Measurements from ENCODE around the gene TYMP. TPM values are rescaled to one million over a fixed set of nuclear protein-coding genes. Genes with fewer than 3 reads are reported as not detected.

Gene TYMP
- total and polyA plus RNA-seq, 10 of the 15 experiments (the other 5 are each of a cell fraction or from before 2014, with no cell fraction given), result 0.42 to 57.8 (median 24.6) TPM

- Histone ChIP-seq H4K20me1 (ENCODE audit: control insufficient read depth, insufficient read depth) (no peaks in the 10 kb centered on the region), H3K27me3 (replicated peaks in 1 of 2; ENCODE audit: control insufficient read depth in 2 of 2, insufficient read depth in 2 of 2, low read length in 1 of 2) (no peaks in the 10 kb centered on the region), H3K9ac (ENCODE audit: control insufficient read depth, insufficient read depth, low read length) (peak overlapping the region; percentile 100), H3K36me3 (ENCODE audit: control insufficient read depth in 2 of 2, insufficient read depth in 2 of 2, low read length in 1 of 2) (no peaks in the 10 kb centered on the region; a peak in 3 of 4 replicates), H3K79me2 (ENCODE audit: control insufficient read depth, insufficient read depth, low read length) (peaks cover 61% of the 10 kb centered on the region), H2AFZ (ENCODE audit: control insufficient read depth, low read depth, low read length) (no peak overlapping the region), H3K9me3 (replicated peaks; ENCODE audit: control insufficient read depth, insufficient read depth, low read length) (no peaks in the 10 kb centered on the region), H3K4me1 (ENCODE audit: control insufficient read depth, insufficient read depth, low read length) (peaks cover 41% of the 10 kb centered on the region), H3K4me3 (peak overlapping the region; percentile 78), H3K27ac (ENCODE audit: control insufficient read depth, insufficient read depth) (peak overlapping the region; percentile 100), H3K4me2 (ENCODE audit: control insufficient read depth, insufficient read depth) (peak overlapping the region; percentile 71)
- FAIRE-seq (no peak), ATAC-seq (peak; percentile 53), DNase-seq (ENCODE audit: low read depth, low spot score) (no peak)
- WGBS (ENCODE audit: insufficient coverage, insufficient replicate concordance, low lambda C conversion rate, missing lambda C conversion rate), result under 1% methylated on average over 49 of the region's 53 CpGs
- CTCF ChIA-PET, result interaction anchor here (0.7 kb wide), 1 partner anchor 10 kb away, joined by 4 read pairs; no protein-coding TSS in a partner anchor
- TSS peak; percentile 63 for BruUV-seq (replicated peaks)
- intact Hi-C loops (cut with micrococcal nuclease; ENCODE audit: unreplicated experiment) (no loop called here), in situ Hi-C loops (cut with MboI) (loop anchor here (10.0 kb wide), 1 partner anchor 566 kb away; the partner anchor contains the start of gene PIM3)
- SMC1A ChIA-PET (ENCODE audit: uncharacterized antibody, unreplicated experiment), result interaction anchor here (0.6 to 2.4 kb wide), 3 partner anchors 11 to 29 kb away, joined by 3 to 18 read pairs (median 5); partner anchors contain the start of gene NCAPH2
- RAD21 ChIA-PET (ENCODE audit: unreplicated experiment), result interaction anchor here (0.5 kb wide), 1 partner anchor 32 kb away, joined by 3 read pairs; the partner anchor contains the start of gene SYCE3
- POLR2A ChIA-PET, result interaction anchor here (1.6 to 4.2 kb wide), 3 partner anchors 10 to 225 kb away, joined by 3 to 61 read pairs (median 8); partner anchors contain the start of genes LMF2 and NCAPH2
- TF ChIP-seq FOXM1 (IDR thresholded peaks at IDR 0.05; ENCODE audit: low read depth, low read length), result no peak
- no peak for TF ChIP-seq EP300 (IDR thresholded peaks at IDR 0.05; ENCODE audit: borderline replicate concordance in 1 of 2, control insufficient read depth in 1 of 2, low read depth in 2 of 2, low read length in 2 of 2)
- 0 out of 2 replicates have a peak, but pooled peaks have one; percentile 17 for TF ChIP-seq ZBTB11 (CRISPR knock-in tag; IDR thresholded peaks at IDR 0.05)
- no peak for TF ChIP-seq NR2C1 (IDR thresholded peaks at IDR 0.05)
- TF ChIP-seq CHD4 (IDR thresholded peaks at IDR 0.05), result 0 out of 2 replicates have a peak, but pooled peaks have one; percentile 33
- TF ChIP-seq RBBP5 (conservative IDR thresholded peaks at IDR 0.05), result no peak
- TF ChIP-seq NFIC (IDR thresholded peaks at IDR 0.05; ENCODE audit: low read depth, low read length), result no peak
- no peak for TF ChIP-seq RUNX3 (IDR thresholded peaks at IDR 0.05; ENCODE audit: low read length)
- no peak for TF ChIP-seq BRCA1 (IDR thresholded peaks at IDR 0.05; ENCODE audit: low read depth, low read length)
- 0 out of 2 replicates have a peak, but pooled peaks have one; percentile 13 for TF ChIP-seq E2F4 (IDR thresholded peaks at IDR 0.05; ENCODE audit: low read depth, low read length)
- TF ChIP-seq SUPT20H (IDR thresholded peaks at IDR 0.05; ENCODE audit: borderline replicate concordance, control insufficient read depth, low read depth, low read length), result no peak
- TF ChIP-seq GATAD2B (conservative IDR thresholded peaks at IDR 0.05; ENCODE audit: low read depth), result peak; percentile 73
- no peak for TF ChIP-seq GABPA (IDR thresholded peaks at IDR 0.05; ENCODE audit: low read depth)
- no peak for TF ChIP-seq SIN3A (IDR thresholded peaks at IDR 0.05; ENCODE audit: low read depth, low read length)
- TF ChIP-seq IRF4 (IDR thresholded peaks at IDR 0.05; ENCODE audit: low read depth, low read length), result no peak
- no peak for TF ChIP-seq HDAC6 (IDR thresholded peaks at IDR 0.05; ENCODE audit: unreplicated experiment)
- TF ChIP-seq HSF1 (IDR thresholded peaks at IDR 0.05; ENCODE audit: low read depth, low read length), result no peak
Measured at GRCh38 chr22:50530877-50531545, 1.2 kb upstream of the TYMP start.
